Kidney tubule cell (primary cell): ENCODE measurements around the gene LDLRAD3.

Source experiments
- DNase-seq: peaks from one replicate; pipeline ENCODE4 v3.0.0-alpha.2; 2018; ENCODE audit warnings: low spot score

Gene LDLRAD3

DNA sequence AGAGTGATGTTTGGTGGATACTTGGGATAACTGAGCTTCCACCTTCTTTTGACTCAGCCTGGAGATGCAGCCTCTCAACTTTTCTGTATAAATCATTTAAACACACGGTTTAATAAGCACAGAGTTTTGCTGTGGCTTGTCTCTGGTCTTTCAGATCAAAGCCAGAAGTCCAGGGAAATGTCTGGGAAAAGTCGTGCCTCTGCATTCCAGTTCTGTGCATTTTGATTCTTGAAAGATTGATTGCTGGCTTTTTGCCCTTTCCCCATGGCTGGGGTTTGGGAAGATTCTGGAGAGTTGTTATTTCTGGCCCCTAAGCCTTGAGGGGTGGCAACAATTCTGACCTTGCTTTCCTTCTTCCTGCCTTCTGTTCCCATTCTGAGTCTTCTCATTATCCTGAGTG, 191.2 kb downstream of the LDLRAD3 start:
- no peak for DNase-seq

DNA sequence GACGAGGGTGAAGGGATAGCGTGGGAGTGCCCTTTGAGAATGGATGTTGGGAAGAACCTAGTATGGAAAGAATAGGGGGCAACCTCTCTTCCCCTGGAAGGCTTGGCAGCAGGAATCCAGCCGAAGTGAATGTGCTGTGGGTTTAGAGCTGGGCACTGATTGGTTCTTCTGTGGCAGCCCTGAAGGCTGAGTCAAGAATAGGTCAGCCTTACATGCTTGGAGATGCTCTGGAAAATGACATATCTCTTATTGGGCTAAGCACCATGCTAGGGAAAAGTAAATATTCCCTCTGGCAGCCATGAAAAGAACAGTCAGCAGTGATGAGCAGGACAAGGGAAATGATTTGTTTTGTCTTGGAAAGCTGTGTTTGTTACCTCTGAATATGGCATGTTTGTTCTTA, 195.9 kb downstream of the LDLRAD3 start:
- DNase-seq: peak; percentile 29

DNA sequence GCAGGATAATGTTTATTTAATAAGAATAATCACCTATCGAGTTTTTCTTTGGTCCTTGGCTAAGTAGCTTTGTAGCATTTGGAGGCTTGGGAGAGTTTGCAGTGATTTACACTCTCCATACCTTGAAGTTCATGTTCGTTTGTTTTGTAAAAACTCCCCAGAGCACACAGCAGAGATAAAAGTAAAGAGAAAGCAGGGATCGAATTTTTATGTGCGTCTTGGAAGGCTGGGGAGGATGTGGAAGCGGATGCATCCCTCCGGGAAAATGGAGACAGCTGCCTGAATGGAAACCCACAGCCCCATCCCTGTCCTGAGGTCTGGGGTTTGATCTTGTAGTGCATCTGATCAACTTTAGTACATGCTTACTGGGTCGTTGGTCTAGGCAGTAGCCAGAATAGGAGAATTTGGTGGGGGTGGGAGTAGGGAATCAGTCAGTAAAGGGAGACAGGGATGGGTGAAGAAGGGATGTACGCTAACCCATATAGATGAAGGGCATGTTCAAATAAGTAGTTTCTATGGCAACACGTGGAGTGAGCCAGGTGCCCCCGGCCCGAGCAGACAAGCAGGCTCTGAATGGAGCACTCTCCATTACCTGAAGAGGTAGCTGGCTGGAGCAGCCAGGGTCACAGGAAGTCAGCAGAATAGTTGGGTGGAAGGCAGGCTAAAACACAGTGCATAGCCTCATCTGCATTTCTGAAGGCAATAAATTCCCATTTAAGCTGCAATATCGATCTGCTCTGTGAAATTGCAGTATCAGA, 197.5 kb downstream of the LDLRAD3 start:
- DNase-seq: no peak

DNA sequence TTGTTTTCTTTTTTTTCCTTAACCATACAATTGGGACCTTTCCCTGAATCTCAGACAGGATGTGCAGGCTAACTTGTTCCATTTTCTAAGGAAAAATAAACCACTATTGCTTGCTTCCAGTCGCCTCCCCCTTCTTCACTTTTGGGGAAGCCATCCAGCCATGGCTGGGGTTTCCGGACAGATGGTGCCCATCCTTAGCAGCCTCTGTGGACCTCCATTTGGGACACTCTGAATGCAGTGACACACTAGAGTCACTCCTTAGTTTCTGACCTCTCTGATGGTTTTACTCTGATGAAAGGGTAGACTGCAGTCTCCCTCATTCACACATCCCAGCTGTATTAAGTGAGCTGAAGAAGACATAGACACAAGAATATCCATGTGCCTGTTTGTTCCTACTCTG, 198.1 kb downstream of the LDLRAD3 start:
- no peak for DNase-seq

DNA sequence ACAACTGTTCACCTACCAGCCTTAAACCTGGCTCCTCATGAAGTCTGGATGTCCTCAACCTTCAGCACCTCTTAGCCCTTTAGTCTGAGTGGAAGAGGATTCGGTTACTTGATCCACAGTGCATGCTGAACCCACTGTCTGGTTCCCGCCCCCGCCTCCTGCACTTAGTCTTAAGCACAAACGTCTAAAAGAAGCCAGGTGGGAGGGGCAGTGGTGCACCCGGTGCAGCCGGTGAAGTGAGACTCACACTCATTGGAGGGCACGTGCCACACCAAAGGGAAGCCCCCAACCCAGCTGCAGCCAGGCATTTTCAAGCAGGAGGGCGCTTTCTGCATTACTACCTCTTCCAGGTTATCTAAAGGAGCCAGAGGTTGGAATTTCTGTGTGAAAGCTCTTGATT, 198.6 kb downstream of the LDLRAD3 start:
- no peak for DNase-seq

DNA sequence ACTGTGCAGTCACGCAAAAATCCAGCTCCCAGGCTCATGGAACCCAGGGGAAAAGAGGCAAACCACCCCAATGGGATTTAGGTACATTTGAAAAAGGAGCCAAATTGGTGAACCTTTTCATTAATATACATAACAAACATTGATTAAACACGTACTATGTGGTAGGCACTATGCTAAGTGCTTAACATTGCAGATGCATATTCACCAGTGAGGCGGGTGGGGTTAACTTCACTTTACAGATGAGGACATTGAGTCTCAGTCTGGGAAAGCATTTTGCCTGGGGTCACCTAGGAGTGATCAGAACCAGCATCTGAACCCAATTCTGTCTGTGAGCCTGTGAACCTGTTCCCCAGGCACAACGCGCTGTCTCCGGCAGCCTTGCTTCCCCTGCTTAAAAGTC, 199.0 kb downstream of the LDLRAD3 start:
- DNase-seq: no peak

DNA sequence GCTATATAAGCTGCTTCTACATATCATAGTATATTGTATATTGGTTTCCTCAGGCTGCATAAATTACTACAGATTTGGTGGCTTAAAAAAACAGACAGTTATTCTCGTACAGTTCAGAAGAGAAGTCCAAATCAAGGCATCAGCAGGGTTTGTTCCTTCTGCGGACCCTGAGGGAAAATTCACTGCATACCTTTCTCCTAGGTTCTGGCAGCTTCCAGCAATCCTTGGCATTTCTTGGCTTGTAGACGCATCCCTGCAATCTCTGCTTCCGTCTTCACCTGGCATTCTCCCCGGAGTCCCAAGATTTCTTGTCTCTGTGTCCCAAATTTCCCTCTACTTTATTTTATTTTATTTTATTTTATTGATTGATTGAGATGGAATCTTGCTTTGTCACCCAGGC, 202.6 kb downstream of the LDLRAD3 start:
- DNase-seq: no peak

DNA sequence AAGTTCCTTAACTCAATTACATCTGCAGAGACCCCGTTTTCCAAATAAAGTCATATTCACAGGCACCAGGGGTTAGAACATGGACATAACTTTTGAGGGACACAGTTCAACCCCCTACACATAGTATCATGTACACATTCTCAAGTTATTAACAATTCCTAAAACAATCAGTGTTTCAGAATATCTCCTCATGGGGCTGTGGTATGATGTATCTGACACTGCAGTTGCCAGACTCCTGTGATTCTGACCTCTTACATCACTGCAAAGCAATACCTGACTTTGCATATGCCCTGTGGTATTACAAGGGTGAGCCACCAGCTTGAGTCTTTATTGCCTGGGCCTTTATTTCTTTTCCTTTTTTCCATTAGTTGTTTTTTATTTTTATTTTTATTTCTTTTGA, 203.6 kb downstream of the LDLRAD3 start:
- DNase-seq: no peak

- DNase-seq: no peak
Observed at GRCh38 chr11:36148701-36149100, 204.8 kb downstream of the LDLRAD3 start.

GRCh38 chr11:36149538-36150242, 205.8 kb downstream of the LDLRAD3 start:
- peak; percentile 100 for DNase-seq

DNA sequence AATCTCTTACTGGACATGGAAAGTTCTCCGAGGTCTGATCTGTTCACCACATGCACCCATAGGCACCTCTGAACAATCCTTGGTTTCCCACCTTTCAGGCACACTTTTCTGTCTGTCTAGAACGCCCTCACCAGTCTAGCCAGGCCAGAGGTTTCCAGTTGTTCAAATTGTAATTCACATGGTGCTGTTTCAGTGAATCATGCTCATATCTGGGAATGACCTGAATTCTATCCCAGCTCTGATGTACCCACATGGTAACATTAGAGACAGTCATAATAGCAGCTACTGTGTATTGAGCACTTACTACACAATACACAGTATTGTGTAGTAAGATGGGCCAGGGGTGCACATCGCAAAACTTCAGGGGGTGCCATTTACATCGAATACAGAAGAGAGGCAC, 207.1 kb downstream of the LDLRAD3 start:
- DNase-seq: peak; percentile 30

GRCh38 chr11:36151933-36152580, 208.2 kb downstream of the LDLRAD3 start:
- DNase-seq: no peak

DNA sequence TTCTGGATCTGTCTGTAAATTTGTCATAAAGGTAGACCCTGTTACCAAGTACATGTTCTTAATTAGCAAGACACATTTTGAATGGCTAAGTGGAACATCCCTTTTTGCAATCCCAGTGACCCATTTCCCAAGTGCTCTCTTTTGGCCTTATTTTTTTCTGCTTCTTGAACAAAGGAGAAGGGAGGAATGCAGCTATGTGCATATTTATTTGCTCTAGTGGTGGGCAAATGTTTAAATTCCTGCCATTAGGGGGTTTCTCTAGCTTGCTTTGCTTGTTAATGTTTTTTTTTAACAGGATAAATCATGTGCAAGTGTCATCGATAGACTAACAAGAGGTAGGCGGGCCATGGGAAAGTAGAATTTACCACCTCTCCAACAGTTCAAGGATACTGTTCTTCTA, 209.7 kb downstream of the LDLRAD3 start:
- no peak for DNase-seq

DNA sequence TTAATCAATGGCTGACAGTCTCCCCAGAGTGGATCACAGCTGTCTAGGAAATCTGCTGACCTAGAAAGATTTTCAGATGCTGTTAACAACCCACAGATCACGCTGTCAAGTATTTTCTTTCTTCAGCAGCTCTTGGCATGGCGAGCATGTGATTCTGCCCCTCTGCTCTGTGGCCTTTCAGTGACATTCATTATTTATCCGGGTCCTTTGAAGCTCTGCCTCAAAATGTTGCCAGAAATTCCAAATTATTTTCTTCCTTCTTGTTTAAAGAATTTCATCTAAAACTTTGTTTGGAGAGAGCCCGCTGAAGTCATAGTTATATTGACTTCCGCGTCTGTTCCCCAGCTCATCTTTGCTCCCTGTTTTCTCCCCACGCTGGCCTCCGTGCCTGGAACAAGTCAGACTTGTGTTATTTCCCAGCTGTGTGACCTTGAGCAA, 211.3 kb downstream of the LDLRAD3 start:
- no peak for DNase-seq

DNA sequence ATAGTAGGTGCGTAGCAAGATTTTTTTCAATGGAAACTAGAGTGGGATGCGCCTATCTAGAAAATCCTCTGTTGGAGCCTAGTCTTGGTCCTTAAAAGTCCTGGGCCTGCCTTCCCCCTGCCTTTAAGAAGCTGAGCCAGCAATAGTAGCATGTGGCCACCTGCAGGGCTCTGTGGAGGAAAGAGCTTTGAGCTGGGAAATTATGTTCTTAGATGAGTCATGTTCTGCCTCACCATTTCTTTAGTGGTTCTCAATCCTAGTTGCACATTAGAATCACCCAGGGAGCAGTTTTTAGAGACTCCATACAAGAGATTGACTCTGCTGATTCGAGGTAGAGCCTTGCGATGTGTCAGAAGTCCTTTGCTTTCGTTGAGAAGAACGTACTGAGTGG, 211.9 kb downstream of the LDLRAD3 start:
- DNase-seq: peak; percentile 56

DNA sequence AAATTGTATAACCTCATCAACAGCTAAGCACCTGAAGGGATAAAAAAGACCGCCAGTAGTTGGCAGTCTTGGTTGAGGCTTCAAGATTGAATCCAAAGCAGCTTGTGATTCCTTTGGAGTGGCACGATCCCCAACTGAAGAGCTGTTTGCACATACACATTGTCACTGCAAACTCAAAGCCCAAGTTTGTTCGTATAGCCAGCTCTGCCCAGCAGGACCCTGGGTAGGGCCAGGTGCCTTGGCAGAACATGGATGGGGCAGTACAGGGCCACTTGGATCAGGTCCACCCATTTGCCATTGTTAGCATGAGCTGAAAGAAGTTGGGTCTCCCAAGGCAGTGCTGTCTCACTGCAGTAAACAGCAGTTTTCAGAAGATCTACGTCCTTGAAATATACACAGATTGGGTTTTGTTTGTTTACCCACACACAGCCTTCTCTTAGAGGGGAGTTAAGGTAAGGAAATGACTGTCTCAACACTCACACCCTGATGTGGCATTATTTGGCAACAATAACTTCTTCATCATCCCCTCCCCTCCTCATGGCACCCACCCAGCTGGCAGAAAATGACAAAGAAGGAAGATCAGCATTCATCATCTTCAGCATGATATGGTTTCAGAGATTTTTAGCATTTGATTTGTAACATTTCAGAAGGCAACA, 212.4 kb downstream of the LDLRAD3 start:
- DNase-seq: peak; percentile 8

DNA sequence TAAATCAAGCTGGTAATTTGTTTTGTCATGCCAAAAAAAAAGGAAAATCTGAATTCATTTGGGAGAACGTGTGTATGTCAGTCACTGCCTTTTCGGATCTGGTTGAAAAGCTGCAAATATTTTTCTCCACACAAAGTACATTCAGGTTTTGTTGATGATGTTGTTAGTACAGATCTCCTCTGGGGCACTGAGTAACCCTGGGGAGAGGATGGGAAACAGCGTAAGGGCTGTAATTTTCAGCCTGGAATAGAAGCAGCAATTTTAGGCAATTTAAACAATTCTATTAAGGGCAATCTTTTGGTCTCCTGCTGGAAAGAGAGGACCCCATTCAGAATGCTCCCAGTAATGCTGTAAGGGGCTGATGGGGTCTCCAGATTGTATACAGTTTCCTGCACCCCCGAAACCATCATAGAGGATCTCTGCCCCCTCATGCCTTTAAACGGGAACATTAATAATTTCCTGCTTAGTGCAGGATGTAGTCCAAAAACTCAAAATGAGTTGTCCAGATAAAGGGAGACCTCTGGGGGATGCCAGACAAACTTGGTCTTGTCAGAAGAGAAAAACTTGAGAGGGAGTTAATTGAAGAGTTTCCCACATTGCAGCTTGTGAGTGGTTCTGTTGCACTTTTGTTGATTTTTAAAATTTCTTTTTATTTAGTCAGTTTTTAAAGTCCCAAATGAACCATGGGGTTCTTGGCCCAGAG, 213.1 kb downstream of the LDLRAD3 start:
- DNase-seq: no peak

- DNase-seq: no peak
Observed at GRCh38 chr11:36160091-36160490, 216.2 kb downstream of the LDLRAD3 start.

- DNase-seq: no peak
Observed at GRCh38 chr11:36161572-36161971, 217.7 kb downstream of the LDLRAD3 start.

DNA sequence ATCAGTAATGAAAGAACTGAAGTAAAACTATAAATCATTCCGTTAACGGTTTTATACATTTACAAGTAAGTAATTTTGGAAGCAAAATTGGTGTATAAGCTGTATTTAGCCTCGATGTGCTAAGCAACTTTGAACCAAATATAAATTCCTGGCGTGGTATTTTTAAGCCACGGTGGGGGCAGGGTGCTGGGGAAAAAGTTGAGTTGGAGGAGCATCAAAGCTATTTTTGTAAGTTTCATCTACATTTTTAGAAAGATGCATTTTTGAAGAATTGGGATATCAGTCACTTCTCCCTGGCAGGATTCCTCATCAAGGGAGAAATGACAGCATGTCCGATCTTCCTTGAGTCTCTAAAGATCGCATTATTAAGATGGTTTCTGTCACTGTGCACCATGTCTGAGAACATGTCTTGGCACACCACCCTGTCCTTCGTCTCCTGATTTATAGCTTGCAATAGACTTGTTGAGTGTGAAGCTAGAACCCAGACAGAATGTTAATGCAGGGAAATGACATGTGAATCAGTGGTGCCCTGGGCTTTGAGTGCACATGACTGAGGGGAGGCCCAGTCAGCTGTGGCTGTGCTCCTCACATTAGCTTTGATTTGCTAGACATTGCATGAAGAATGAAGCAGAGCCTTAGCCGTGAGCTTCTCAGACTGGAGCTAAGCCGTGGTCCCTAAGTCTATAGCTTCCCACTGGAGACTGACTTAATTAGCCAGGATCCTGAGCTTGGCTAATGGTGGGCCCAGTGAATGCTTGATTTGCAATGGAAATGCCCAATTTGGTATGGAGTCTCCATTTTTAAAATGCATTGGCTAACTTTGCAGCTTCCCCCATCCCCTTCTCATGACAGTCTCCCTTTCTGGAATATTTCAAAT, 218.4 kb downstream of the LDLRAD3 start:
- DNase-seq: no peak

DNA sequence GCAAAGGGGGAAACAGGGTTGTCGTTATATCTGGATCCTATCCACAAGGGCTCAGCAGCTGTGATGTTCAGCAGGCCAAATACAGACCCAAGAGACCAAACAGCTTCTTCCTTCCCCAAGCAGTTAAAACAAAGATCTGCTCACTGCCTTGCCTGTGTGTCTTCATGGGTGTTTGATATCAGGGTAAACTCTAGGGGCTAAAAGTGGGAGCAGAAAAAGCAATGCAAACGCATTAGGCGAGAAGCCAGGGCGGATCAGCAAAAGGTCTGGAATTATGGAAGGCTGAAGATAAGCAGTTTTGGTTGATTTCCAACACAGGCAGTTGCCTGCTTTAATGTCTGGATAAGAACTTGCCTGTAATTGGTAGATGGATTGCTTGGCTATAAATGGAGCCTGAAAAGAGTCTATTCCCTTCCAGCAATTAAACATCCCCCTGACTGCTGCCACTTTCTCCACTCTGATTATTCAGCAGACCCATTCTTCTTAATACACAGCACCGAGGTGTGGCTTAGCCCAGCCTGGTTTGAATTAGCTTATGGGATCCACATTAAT, 219.1 kb downstream of the LDLRAD3 start:
- no peak for DNase-seq
